A549 (cell line): ENCODE results near the gene TRAPPC2.

ENCODE experiments used
- EHMT2 ChIP-seq: fragments of 200-600 bp; sonication (generic); IDR thresholded peaks from 2 replicates; pipeline ENCODE4 v1.6.1; 2016; ENCODE audit warnings: antibody characterized with exemption, low read depth, mild to moderate bottlenecking, moderate library complexity
- MAX ChIP-seq: IDR thresholded peaks from 2 replicates; pipeline ENCODE4 v1.6.1; 2012
- POLR2A ChIP-seq: IDR thresholded peaks from 2 replicates; pipeline ENCODE4 v1.6.1; 2012; ENCODE audit warnings: mild to moderate bottlenecking, low read length
- POLR2AphosphoS2 ChIP-seq: conservative IDR thresholded peaks from 2 replicates; pipeline ENCODE4 v1.6.1; 2012; ENCODE audit warnings: low read length, improper control_type of control experiment, inconsistent platforms
- TF ChIP-seq, protein P1 (sequence below): fragments of >200 bp; sonication (Bioruptor Twin); formaldehyde crosslinking; IDR thresholded peaks from 3 replicates; pipeline ENCODE4 v1.5.1; 2016

DNA sequence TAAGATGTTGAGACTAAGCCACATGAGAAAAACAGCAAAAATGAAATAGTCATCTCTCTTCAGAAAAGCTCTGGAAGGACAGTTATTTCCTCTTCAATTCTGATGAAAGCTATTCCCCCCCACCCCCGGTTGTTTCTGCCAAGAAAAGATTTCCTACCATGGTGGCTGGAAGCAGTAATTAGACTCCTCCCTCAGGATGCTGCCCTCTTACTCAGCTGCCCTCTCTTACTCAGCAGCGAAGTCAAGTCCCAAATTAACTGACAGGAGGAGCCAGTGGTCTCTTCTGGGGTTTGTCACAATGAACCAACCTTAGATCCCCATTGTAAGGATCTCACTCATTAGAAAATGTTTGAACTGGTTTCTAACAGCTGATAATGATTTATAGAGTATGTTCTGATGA, 44.5 kb upstream of the TRAPPC2 start:
- TF ChIP-seq, protein P1, sequence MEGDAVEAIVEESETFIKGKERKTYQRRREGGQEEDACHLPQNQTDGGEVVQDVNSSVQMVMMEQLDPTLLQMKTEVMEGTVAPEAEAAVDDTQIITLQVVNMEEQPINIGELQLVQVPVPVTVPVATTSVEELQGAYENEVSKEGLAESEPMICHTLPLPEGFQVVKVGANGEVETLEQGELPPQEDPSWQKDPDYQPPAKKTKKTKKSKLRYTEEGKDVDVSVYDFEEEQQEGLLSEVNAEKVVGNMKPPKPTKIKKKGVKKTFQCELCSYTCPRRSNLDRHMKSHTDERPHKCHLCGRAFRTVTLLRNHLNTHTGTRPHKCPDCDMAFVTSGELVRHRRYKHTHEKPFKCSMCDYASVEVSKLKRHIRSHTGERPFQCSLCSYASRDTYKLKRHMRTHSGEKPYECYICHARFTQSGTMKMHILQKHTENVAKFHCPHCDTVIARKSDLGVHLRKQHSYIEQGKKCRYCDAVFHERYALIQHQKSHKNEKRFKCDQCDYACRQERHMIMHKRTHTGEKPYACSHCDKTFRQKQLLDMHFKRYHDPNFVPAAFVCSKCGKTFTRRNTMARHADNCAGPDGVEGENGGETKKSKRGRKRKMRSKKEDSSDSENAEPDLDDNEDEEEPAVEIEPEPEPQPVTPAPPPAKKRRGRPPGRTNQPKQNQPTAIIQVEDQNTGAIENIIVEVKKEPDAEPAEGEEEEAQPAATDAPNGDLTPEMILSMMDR, result no peak
- TF ChIP-seq POLR2AphosphoS2 (no peak), EHMT2 (no peak), POLR2A (no peak), MAX (no peak)
